ENCODE data around the gene TLR9. TPM values are rescaled to one million over a fixed set of nuclear protein-coding genes. Genes with fewer than 3 reads are reported as not detected.

TLR9 gene
- total RNA-seq, 1 donor from 2014 or later, result not detected

GRCh38 chr3:52200981-52201679 is 24.3 kb downstream of the TLR9 start:
- H3K36me3 ChIP-seq, result peaks cover 0 to 45% of the 10 kb centered on the region in 2 donors
- intact Hi-C loops (cut with DNase I), result no loop called here

GRCh38 chr3:52198643-52199608 is 26.5 kb downstream of the TLR9 start:
- no peaks in the 10 kb centered on the region for H3K27me3 ChIP-seq
- intact Hi-C loops (cut with DNase I), result no loop called here
- H3K27ac ChIP-seq, result peak overlapping the region; percentile 80
- no peaks in the 10 kb centered on the region for H3K9me3 ChIP-seq
- peaks cover 0 to 27% of the 10 kb centered on the region in 2 donors for H3K36me3 ChIP-seq
- DNase-seq (ENCODE audit: extremely low spot score in 2 of 2), result no peak
- peak overlapping the region; percentile 91 to 95 for H3K4me3 ChIP-seq
- H3K4me1 ChIP-seq, result peaks cover 54% of the 10 kb centered on the region
- TF ChIP-seq POLR2AphosphoS5 (IDR thresholded peaks at IDR 0.05; ENCODE audit: insufficient read depth in 1 of 2, low read depth in 1 of 2) (no peak), CTCF (IDR thresholded peaks at IDR 0.05) (no peak), POLR2A (IDR thresholded peaks at IDR 0.05) (no peak)

More at GRCh38 chr3:52200981-52201679, 24.3 kb downstream of the TLR9 start:
- DNase-seq (ENCODE audit: extremely low spot score in 2 of 2), result no peak
- H3K27me3 ChIP-seq, result no peaks in the 10 kb centered on the region
- no peaks in the 10 kb centered on the region for H3K9me3 ChIP-seq
- peaks cover 39% of the 10 kb centered on the region for H3K4me1 ChIP-seq
- TF ChIP-seq CTCF (IDR thresholded peaks at IDR 0.05), result no peak
- TF ChIP-seq POLR2A (IDR thresholded peaks at IDR 0.05), result no peak
- TF ChIP-seq POLR2AphosphoS5 (IDR thresholded peaks at IDR 0.05; ENCODE audit: insufficient read depth in 1 of 2, low read depth in 1 of 2), result no peak
- H3K27ac ChIP-seq, result no peak overlapping the region
- no peak overlapping the region for H3K4me3 ChIP-seq

- peak in 1 of 2 donors; percentile 78 for TF ChIP-seq POLR2A (IDR thresholded peaks at IDR 0.05)
- peak; percentile 94 to 97 for TF ChIP-seq POLR2AphosphoS5 (IDR thresholded peaks at IDR 0.05; ENCODE audit: insufficient read depth in 1 of 2, low read depth in 1 of 2)
- TF ChIP-seq CTCF (IDR thresholded peaks at IDR 0.05), result peak in 1 of 3 experiments; percentile 13
- Histone ChIP-seq H3K4me1 (peaks cover 54% of the 10 kb centered on the region), H3K9me3 (no peaks in the 10 kb centered on the region), H3K27ac (peak within 1 kb of the TSS; percentile 80), H3K27me3 (no peaks in the 10 kb centered on the region), H3K4me3 (peak within 1 kb of the TSS; percentile 91 to 95), H3K36me3 (peaks cover 0 to 20% of the 10 kb centered on the region in 2 donors)
- DNase-seq (ENCODE audit: extremely low spot score in 2 of 2), result no peak
- intact Hi-C loops (cut with DNase I), result no loop called here
Measured at GRCh38 chr3:52197842-52198625, 27.4 kb downstream of the TLR9 start, which contains the start of gene ALAS1. Gene ALAS1, plus strand, starts transcription at chr3:52198160. Its CDS starts 1,082 bp downstream, at chr3:52199242.

GRCh38 chr3:52197499-52197841 is 28.0 kb downstream of the TLR9 start:
- Histone ChIP-seq H3K36me3 (peaks cover 0 to 14% of the 10 kb centered on the region in 2 donors), H3K4me3 (peak overlapping the region; percentile 91 to 95), H3K4me1 (peaks cover 54% of the 10 kb centered on the region), H3K27me3 (no peaks in the 10 kb centered on the region), H3K27ac (peak overlapping the region; percentile 80), H3K9me3 (no peaks in the 10 kb centered on the region)
- no peak for DNase-seq (ENCODE audit: extremely low spot score in 2 of 2)
- no peak for TF ChIP-seq POLR2A (IDR thresholded peaks at IDR 0.05)
- TF ChIP-seq POLR2AphosphoS5 (IDR thresholded peaks at IDR 0.05; ENCODE audit: insufficient read depth in 1 of 2, low read depth in 1 of 2), result no peak
- TF ChIP-seq CTCF (IDR thresholded peaks at IDR 0.05), result no peak
- intact Hi-C loops (cut with DNase I), result no loop called here

Data from vagina (tissue), 2 donors.